ENCODE measurements around the gene ID4.

- TF ChIP-seq CTCF (IDR thresholded peaks at IDR 0.05) = no peak
- TF ChIP-seq POLR2A (IDR thresholded peaks at IDR 0.05) = no peak
- TF ChIP-seq POLR2AphosphoS5 (IDR thresholded peaks at IDR 0.05; ENCODE audit: insufficient read depth in 1 of 2, low read depth in 1 of 2) = no peak
These were observed 606 bp downstream of the ID4 start for GRCh38 chr6:19837511-19838441.

All from vagina (tissue), 2 donors.